Measurements from ENCODE around the gene SLF2. TPM values are rescaled to one million over a fixed set of nuclear protein-coding genes. Genes with fewer than 3 reads are reported as not detected.

Gene SLF2
- total and polyA plus RNA-seq, 9 donors: 19.6 to 81.9 (median 40.3) TPM

DNA sequence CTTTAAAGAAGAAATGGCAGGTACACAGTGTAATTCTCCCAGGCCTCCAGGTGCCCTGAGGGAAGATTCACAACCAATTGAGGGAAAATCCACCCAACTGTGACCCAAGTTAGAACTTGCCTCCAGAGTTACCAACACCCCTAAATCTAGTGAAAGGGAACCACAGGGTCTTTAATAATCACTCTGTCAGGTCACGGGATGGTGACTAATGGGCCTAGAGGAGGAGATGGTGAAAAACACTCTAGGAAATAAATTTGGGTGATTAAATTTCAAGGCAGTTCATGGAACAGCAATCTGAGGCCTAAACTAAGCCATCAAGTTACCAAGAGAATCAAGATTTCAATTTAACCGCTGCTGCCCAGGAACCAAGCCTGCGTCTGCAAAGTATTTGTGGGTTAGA is 26.7 kb upstream of the SLF2 start:
- DNase-seq: no peak
- peak overlapping the region in 1 of 2 donors; percentile 55 for H3K27ac ChIP-seq
- 90 to 100% (median 96%) methylated on average over 3 of the region's 3 CpGs for WGBS, 3 donors
- no peaks in the 10 kb centered on the region for H3K36me3 ChIP-seq
- peaks cover 19% of the 10 kb centered on the region for H3K4me1 ChIP-seq (ENCODE audit: insufficient read depth)
- no peak for TF ChIP-seq POLR2A (IDR thresholded peaks at IDR 0.05)
- TF ChIP-seq, protein P1, sequence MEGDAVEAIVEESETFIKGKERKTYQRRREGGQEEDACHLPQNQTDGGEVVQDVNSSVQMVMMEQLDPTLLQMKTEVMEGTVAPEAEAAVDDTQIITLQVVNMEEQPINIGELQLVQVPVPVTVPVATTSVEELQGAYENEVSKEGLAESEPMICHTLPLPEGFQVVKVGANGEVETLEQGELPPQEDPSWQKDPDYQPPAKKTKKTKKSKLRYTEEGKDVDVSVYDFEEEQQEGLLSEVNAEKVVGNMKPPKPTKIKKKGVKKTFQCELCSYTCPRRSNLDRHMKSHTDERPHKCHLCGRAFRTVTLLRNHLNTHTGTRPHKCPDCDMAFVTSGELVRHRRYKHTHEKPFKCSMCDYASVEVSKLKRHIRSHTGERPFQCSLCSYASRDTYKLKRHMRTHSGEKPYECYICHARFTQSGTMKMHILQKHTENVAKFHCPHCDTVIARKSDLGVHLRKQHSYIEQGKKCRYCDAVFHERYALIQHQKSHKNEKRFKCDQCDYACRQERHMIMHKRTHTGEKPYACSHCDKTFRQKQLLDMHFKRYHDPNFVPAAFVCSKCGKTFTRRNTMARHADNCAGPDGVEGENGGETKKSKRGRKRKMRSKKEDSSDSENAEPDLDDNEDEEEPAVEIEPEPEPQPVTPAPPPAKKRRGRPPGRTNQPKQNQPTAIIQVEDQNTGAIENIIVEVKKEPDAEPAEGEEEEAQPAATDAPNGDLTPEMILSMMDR (IDR thresholded peaks at IDR 0.05): no peak
- TF ChIP-seq EP300 (IDR thresholded peaks at IDR 0.05): no peak
- H3K27me3 ChIP-seq: no peaks in the 10 kb centered on the region
- intact Hi-C loops (cut with DNase I): loop anchor here in 1 of 4 donors (10.0 kb wide), 1 partner anchor 79 kb away; the partner anchor contains the start of gene SEMA4G
- H3K4me3 ChIP-seq: no peak overlapping the region
- no peaks in the 10 kb centered on the region for H3K9me3 ChIP-seq

DNA sequence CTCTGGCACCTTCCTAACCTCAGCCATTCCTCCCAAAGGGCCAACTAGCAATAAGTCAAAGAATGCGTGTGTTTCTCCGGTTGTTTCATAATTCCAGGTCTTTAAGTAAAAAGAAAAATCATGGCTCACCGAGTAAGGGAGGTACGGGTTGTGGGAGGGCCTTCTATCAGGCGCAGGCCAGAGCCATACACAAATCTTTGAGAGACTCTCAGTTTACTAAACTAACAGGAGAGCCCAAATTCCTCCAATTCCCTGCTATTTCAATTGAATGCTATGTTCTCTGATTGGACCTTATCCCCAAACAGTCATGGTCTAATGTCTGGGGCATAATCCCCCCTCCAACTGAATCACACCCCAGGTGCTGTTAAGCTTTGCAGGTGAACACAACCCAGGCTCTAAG is 26.2 kb upstream of the SLF2 start:
- no peak overlapping the region for H3K4me3 ChIP-seq
- TF ChIP-seq EP300 (IDR thresholded peaks at IDR 0.05): no peak
- TF ChIP-seq, protein P1 (IDR thresholded peaks at IDR 0.05): no peak
- TF ChIP-seq POLR2A (IDR thresholded peaks at IDR 0.05): no peak
- peak overlapping the region in 1 of 2 donors; percentile 55 for H3K27ac ChIP-seq
- DNase-seq: no peak
- 69 to 75% (median 75%) methylated on average over 5 of the region's 5 CpGs for WGBS, 3 donors
- H3K36me3 ChIP-seq: no peaks in the 10 kb centered on the region
- H3K27me3 ChIP-seq: no peaks in the 10 kb centered on the region
- no peaks in the 10 kb centered on the region for H3K9me3 ChIP-seq
- peaks cover 19% of the 10 kb centered on the region for H3K4me1 ChIP-seq (ENCODE audit: insufficient read depth)
- intact Hi-C loops (cut with DNase I): loop anchor here in 1 of 4 donors (10.0 kb wide), 1 partner anchor 78 kb away; the partner anchor contains the start of gene SEMA4G

DNA sequence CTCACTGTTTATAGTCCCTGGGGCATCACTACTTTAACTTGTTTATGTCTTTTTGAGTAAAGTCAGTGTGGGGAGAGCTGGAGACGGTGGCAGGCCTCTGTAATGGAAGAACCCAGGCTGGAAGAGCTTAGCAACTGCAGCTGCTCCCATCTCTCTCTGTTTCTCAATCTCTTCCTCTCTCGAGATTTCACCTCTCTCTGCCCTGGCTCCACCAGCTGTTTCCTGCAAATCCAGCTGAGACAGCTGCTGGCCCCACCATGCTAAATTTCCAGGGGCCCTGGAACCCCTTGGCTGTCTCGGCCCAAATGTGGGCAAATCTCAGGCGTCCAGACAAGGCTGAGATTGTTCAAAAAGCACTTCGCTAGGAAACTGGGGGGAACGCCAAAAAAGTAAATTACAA is 25.8 kb upstream of the SLF2 start:
- TF ChIP-seq POLR2A (IDR thresholded peaks at IDR 0.05) (no peak), EP300 (IDR thresholded peaks at IDR 0.05) (no peak)
- TF ChIP-seq, protein P1 (IDR thresholded peaks at IDR 0.05): no peak
- Histone ChIP-seq H3K36me3 (no peaks in the 10 kb centered on the region), H3K9me3 (no peaks in the 10 kb centered on the region), H3K4me1 (ENCODE audit: insufficient read depth) (peaks cover 19% of the 10 kb centered on the region), H3K4me3 (no peak overlapping the region), H3K27me3 (no peaks in the 10 kb centered on the region), H3K27ac (peak overlapping the region; percentile 30 to 55)
- WGBS, 3 donors: 11 to 21% (median 20%) methylated on average over 6 of the region's 6 CpGs
- intact Hi-C loops (cut with DNase I): loop anchor here in 1 of 4 donors (10.0 kb wide), 1 partner anchor 78 kb away; the partner anchor contains the start of gene SEMA4G
- DNase-seq: peak; percentile 35 to 78 (median 56)

DNA sequence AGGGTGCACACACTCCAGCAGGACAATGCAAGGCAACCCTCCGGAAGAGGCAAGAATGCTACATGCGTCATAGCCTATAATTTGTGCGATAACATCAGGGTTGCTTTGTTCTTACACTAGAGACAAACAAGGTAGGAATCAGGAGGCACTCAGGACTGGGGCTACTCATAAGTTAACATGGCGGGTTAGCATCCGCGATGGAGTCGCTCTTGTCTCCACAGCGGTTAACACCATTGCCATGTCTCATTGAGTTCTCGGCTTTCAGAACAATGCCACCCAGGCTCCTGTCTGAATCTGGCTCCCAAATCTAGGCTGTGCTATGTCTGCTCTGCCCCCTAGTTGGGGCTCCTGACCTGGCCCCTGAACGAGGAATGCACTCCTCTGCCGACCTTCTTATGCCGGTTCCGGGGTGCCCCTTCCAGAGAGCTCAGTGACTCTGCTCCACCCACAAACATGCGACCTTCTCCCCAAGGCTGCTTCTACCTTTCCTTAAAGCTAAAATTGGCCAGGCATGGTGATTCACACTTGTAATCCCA is 24.9 kb upstream of the SLF2 start:
- no peak overlapping the region for H3K4me3 ChIP-seq
- no peaks in the 10 kb centered on the region for H3K36me3 ChIP-seq
- intact Hi-C loops (cut with DNase I): loop anchor here in 1 of 4 donors (10.0 kb wide), 1 partner anchor 77 kb away; the partner anchor contains the start of gene SEMA4G
- no peak overlapping the region for H3K27ac ChIP-seq
- no peaks in the 10 kb centered on the region for H3K27me3 ChIP-seq
- H3K4me1 ChIP-seq (ENCODE audit: insufficient read depth): peaks cover 13% of the 10 kb centered on the region
- TF ChIP-seq POLR2A (IDR thresholded peaks at IDR 0.05) (no peak), EP300 (IDR thresholded peaks at IDR 0.05) (no peak)
- TF ChIP-seq, protein P1 (IDR thresholded peaks at IDR 0.05): no peak
- WGBS, 3 donors: 90 to 92% (median 91%) methylated on average over 14 of the region's 14 CpGs
- no peak for DNase-seq
- no peaks in the 10 kb centered on the region for H3K9me3 ChIP-seq
